IMR-90 (cell line): ENCODE data around the gene BRF1. TPM values are rescaled to one million over a fixed set of nuclear protein-coding genes. Genes with fewer than 3 reads are reported as not detected.

Experiments
- ATAC-seq: fragments of 200-7000 bp; cut with Tn5 transposase; 2 replicates; pipeline ENCODE4 v1.9.1; 2020; ENCODE audit warnings: low read depth, mild to moderate bottlenecking, moderate library complexity
- BruUV-seq: library from RNA; stranded (reverse); fragments of 400-500 nt; replicated peaks from 2 replicates; lab custom pipeline; 2021; lab: Mats Ljungman, UMichigan
- CTCF ChIA-PET: fragments of 300-600 bp; formaldehyde crosslinking; extraction: SDS; loops from one replicate; lab custom pipeline; 2021; ENCODE audit warnings: antibody characterized with exemption; lab: Yijun Ruan, JAX
- POLR2A ChIA-PET: fragments of 300-600 bp; sonication (Branson Sonifier 250); formaldehyde crosslinking; loops from one replicate; lab custom pipeline; 2022; ENCODE audit warnings: antibody characterized with exemption; ENCODE audit not compliant: unreplicated experiment; lab: Charles Lee
- DNase-seq: peaks from one replicate; pipeline ENCODE4 v3.0.0; 2013
- H2AFZ ChIP-seq: replicated peaks from 2 replicates; pipeline ENCODE3; 2013; ENCODE audit warnings: low read length, mild to moderate bottlenecking; ENCODE audit not compliant: poor library complexity
- H2AK5ac ChIP-seq: 2 replicates; pipeline ENCODE4 v1.6.1; 2013; ENCODE audit warnings: low read depth, low read length, inconsistent platforms
- H2AK9ac ChIP-seq: replicated peaks from 2 replicates; pipeline ENCODE3; 2013; ENCODE audit warnings: mild to moderate bottlenecking, low read depth, low read length, moderate library complexity; ENCODE audit not compliant: poor library complexity
- H2BK120ac ChIP-seq: 2 replicates; pipeline ENCODE4 v1.6.1; 2013; ENCODE audit warnings: low read depth, low read length, inconsistent platforms
- H2BK15ac ChIP-seq: 3 replicates; pipeline ENCODE4 v1.6.1; 2013; ENCODE audit warnings: low read depth, low read length, inconsistent platforms
- H2BK20ac ChIP-seq: 2 replicates; pipeline ENCODE4 v1.6.1; 2013; ENCODE audit warnings: low read depth, mild to moderate bottlenecking, inconsistent platforms, low read length, moderate library complexity
- H2BK5ac ChIP-seq: 2 replicates; pipeline ENCODE4 v1.6.1; 2013; ENCODE audit warnings: mild to moderate bottlenecking, low read depth, low read length, inconsistent platforms; ENCODE audit not compliant: poor library complexity, severe bottlenecking
- H3K14ac ChIP-seq: replicated peaks from 2 replicates; pipeline ENCODE4 v1.6.1; 2013; ENCODE audit warnings: low read depth, low read length, inconsistent platforms
- H3K18ac ChIP-seq: 2 replicates; pipeline ENCODE4 v1.6.1; 2013; ENCODE audit warnings: low read depth, low read length, control low read depth
- H3K23ac ChIP-seq: 2 replicates; pipeline ENCODE4 v1.6.1; 2013; ENCODE audit warnings: low read depth, low read length, inconsistent platforms
- H3K27ac ChIP-seq: 2 replicates; pipeline ENCODE4 v1.5.1; 2013; ENCODE audit warnings: mild to moderate bottlenecking, control low read depth, low read length; ENCODE audit not compliant: insufficient read depth
- H3K27me3 ChIP-seq: 2 replicates; pipeline ENCODE4 v1.6.1; 2013; ENCODE audit warnings: low read length; ENCODE audit not compliant: control insufficient read depth, insufficient read depth
- H3K36me3 ChIP-seq: 2 replicates; pipeline ENCODE4 v1.6.1; 2013; ENCODE audit warnings: low read length, mixed read lengths; ENCODE audit not compliant: control insufficient read depth, insufficient read depth
- H3K4ac ChIP-seq: 2 replicates; pipeline ENCODE4 v1.6.1; 2013; ENCODE audit warnings: low read depth, low read length, inconsistent platforms
- H3K4me1 ChIP-seq: 2 replicates; pipeline ENCODE4 v1.6.1; 2013; ENCODE audit warnings: low read length, mixed read lengths; ENCODE audit not compliant: control insufficient read depth, insufficient read depth
- H3K4me2 ChIP-seq: 2 replicates; pipeline ENCODE4 v1.6.1; 2013; ENCODE audit warnings: low read depth, mild to moderate bottlenecking, control low read depth, low read length, moderate library complexity
- H3K4me3 ChIP-seq: 2 replicates; pipeline ENCODE4 v1.5.1; 2013; ENCODE audit warnings: low read depth, mild to moderate bottlenecking, control low read depth, low read length, moderate library complexity; ENCODE audit not compliant: insufficient read depth
- H3K56ac ChIP-seq: 2 replicates; pipeline ENCODE4 v1.6.1; 2013; ENCODE audit warnings: low read length, inconsistent platforms; ENCODE audit not compliant: insufficient read depth; ENCODE audit errors: extremely low read depth
- H3K79me1 ChIP-seq, 2 experiments: 2 replicates each; pipeline ENCODE4 v1.6.1; 2013; ENCODE audit warnings: low read length in 2 of 2, inconsistent platforms in 1 of 2, low read depth in 1 of 2
- H3K9ac ChIP-seq: 2 replicates; pipeline ENCODE4 v1.6.1; 2013; ENCODE audit warnings: low read depth, low read length, control low read depth
- H3K9me1 ChIP-seq: 2 replicates; pipeline ENCODE4 v1.6.1; 2013; ENCODE audit warnings: low read length, inconsistent platforms; ENCODE audit not compliant: insufficient read depth
- H3K9me3 ChIP-seq: 2 replicates; pipeline ENCODE4 v1.6.1; 2013; ENCODE audit warnings: low read length; ENCODE audit not compliant: control insufficient read depth, insufficient read depth
- H4K20me1 ChIP-seq: 2 replicates; pipeline ENCODE4 v1.6.1; 2013; ENCODE audit warnings: low read length, inconsistent platforms; ENCODE audit not compliant: insufficient read depth
- H4K5ac ChIP-seq: 2 replicates; pipeline ENCODE4 v1.6.1; 2013; ENCODE audit warnings: mild to moderate bottlenecking, low read depth, low read length, control low read depth
- H4K8ac ChIP-seq, 2 experiments: 2 replicates each; pipeline ENCODE4 v1.6.1; 2013; ENCODE audit warnings: low read depth in 2 of 2, low read length in 2 of 2, control low read depth in 1 of 2, inconsistent platforms in 1 of 2
- H4K91ac ChIP-seq: 2 replicates; pipeline ENCODE4 v1.6.1; 2013; ENCODE audit warnings: low read depth, low read length, inconsistent platforms; ENCODE audit not compliant: insufficient read depth
- BHLHE40 ChIP-seq: fragments of 150-350 bp; IDR thresholded peaks from 2 replicates; pipeline ENCODE4 v1.6.1; 2016; ENCODE audit warnings: mild to moderate bottlenecking, low read depth, low read length
- CEBPB ChIP-seq: IDR thresholded peaks from 2 replicates; pipeline ENCODE4 v1.6.1; 2012; ENCODE audit warnings: low read depth, low read length, improper control_type of control experiment
- ELK1 ChIP-seq: fragments of 150-350 bp; IDR thresholded peaks from 2 replicates; pipeline ENCODE4 v1.6.1; 2016; ENCODE audit warnings: low read depth, mild to moderate bottlenecking, low read length, moderate library complexity, borderline replicate concordance
- MAZ ChIP-seq: IDR thresholded peaks from 2 replicates; pipeline ENCODE4 v1.6.1; 2012; ENCODE audit warnings: low read depth, mild to moderate bottlenecking, low read length, improper control_type of control experiment, moderate library complexity, borderline replicate concordance
- NFE2L2 ChIP-seq: fragments of 150-350 bp; IDR thresholded peaks from 2 replicates; pipeline ENCODE4 v1.6.1; 2016; ENCODE audit warnings: low read depth, mild to moderate bottlenecking, low read length
- RAD21 ChIP-seq: IDR thresholded peaks from 2 replicates; pipeline ENCODE4 v1.6.1; 2012; ENCODE audit warnings: low read length, improper control_type of control experiment
- RCOR1 ChIP-seq: IDR thresholded peaks from 2 replicates; pipeline ENCODE4 v1.6.1; 2012; ENCODE audit warnings: mild to moderate bottlenecking, low read length, improper control_type of control experiment; ENCODE audit not compliant: insufficient replicate concordance
- SMC3 ChIP-seq: fragments of 150-350 bp; IDR thresholded peaks from 2 replicates; pipeline ENCODE4 v1.6.1; 2016; ENCODE audit warnings: low read depth, mild to moderate bottlenecking, antibody characterized with exemption, low read length, moderate library complexity
- WGBS, 2 experiments: methylation state at CpG; one replicate each; pipeline versions ENCODE4 v1.1.5 to v1.1.7; 2013; ENCODE audit warnings: missing lambda C conversion rate in 2 of 2; ENCODE audit not compliant: insufficient read length in 1 of 2; ENCODE audit errors: extremely low coverage in 2 of 2; 5-methylcytosine and 5-hydroxymethylcytosine counted together
- dilution Hi-C: fragments of 300-500 bp; cut with HindIII; formaldehyde crosslinking; loops from one replicate; pipeline ENCODE4 v1.14.3; 2018; ENCODE audit warnings: low sequenced_read_pairs; ENCODE audit not compliant: unreplicated experiment
- in situ Hi-C: fragments of 300-500 bp; cut with MboI; formaldehyde crosslinking; loops from 3 replicates; pipeline ENCODE4 v1.14.3; 2019; ENCODE audit warnings: low sequenced_read_pairs, inconsistent platforms, mixed read lengths
- intact Hi-C: fragments of 100-400 bp; cut with micrococcal nuclease; formaldehyde crosslinking; loops from 2 replicates; pipeline ENCODE4 v1.10.0; 2022
- polyA plus RNA-seq, 3 experiments: library from polyadenylated mRNA; depleted of rRNA; stranded (reverse); fragments of >200 nt; gene quantifications; 2 replicates each; pipeline ENCODE4 v1.2.3, GENCODE V29; 2012; ENCODE audit warnings: low replicate concordance in 1 of 3
- total RNA-seq: library from RNA; depleted of rRNA; stranded (reverse); fragments of >200 nt; gene quantifications from 2 replicates; pipeline ENCODE4 v1.2.3, GENCODE V29; 2012

The BRF1 gene
- total and polyA plus RNA-seq, 2 of the 4 experiments (the other 2 are of a cell fraction) = 12.4 to 16.7 TPM

- Histone ChIP-seq H2BK5ac (no peak overlapping the region), H3K4me3 (no peak overlapping the region), H2AK9ac (peak overlapping the region; percentile 82), H3K18ac (no peak overlapping the region), H4K8ac (no peak overlapping the region), H3K4me2 (no peak overlapping the region), H3K27ac (no peak overlapping the region), H2AK5ac (no peak overlapping the region), H4K20me1 (no peaks in the 10 kb centered on the region; the same call in 1 of the 2 replicates), H2BK15ac (no peak overlapping the region), H2BK20ac (no peak overlapping the region), H4K5ac (no peak overlapping the region), H3K23ac (no peak overlapping the region), H3K9me3 (no peaks in the 10 kb centered on the region), H3K9ac (no peak overlapping the region), H3K56ac (no peak overlapping the region), H2AFZ (no peak overlapping the region), H3K4ac (no peak overlapping the region), H3K36me3 (peaks cover 30% of the 10 kb centered on the region), H2BK120ac (no peak overlapping the region), H3K27me3 (no peaks in the 10 kb centered on the region), H3K4me1 (peaks cover 2% of the 10 kb centered on the region; the same call in 1 of the 2 replicates), H3K14ac (no peak overlapping the region), H4K91ac (no peak overlapping the region), H3K9me1 (peaks cover 3% of the 10 kb centered on the region; the same call in 1 of the 2 replicates), H3K79me1 (peaks cover 3 to 16% of the 10 kb centered on the region in 2 experiments)
- DNase-seq (no peak), ATAC-seq (no peak)
- TF ChIP-seq ELK1 = no peak
- no peak for TF ChIP-seq SMC3
- TF ChIP-seq RCOR1 = no peak
- no peak for TF ChIP-seq CEBPB
- no peak for TF ChIP-seq RAD21
- TF ChIP-seq BHLHE40 = no peak
- TF ChIP-seq NFE2L2 = no peak
- no peak for TF ChIP-seq MAZ
- WGBS, 2 experiments = 95% methylated on average over 4 of the region's 11 CpGs; no CpG with 5 or more reads in 1 of the 2 experiments
- intact Hi-C loops (no loop called here), dilution Hi-C loops (no loop called here), in situ Hi-C loops (no loop called here)
- POLR2A ChIA-PET = no interaction called here
- no TSS peak for BruUV-seq
- CTCF ChIA-PET = no interaction called here
Observed at GRCh38 chr14:105224845-105225570, 75.8 kb downstream of the BRF1 start.
